ENCODE measurements around the gene RASSF9. TPM values are rescaled to one million over a fixed set of nuclear protein-coding genes. Genes with fewer than 3 reads are reported as not detected.

RASSF9 gene
- total RNA-seq, 6 experiments from 2014 or later, result 0.02 to 0.05 TPM; not detected in 4

DNA sequence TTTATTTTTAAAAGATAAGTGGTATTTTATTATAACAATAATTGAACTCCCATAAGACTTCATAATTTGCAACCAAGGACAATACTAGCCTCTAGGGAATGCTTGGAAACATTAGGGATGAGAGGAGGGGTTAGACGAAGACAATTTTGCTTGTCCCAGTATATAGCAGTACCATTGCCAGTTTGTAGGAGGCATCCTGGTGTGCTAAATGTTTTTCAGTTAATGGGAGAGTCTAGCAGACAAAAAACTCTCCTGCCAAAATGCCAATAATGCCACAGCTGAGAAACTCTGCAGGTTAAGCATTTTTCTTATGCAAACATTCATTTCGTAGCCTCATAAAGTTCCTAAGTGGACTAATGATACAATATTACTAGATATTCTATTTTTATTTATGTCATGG lies 38.1 kb downstream of the RASSF9 start:
- Mint-ChIP-seq H3K27ac (no peak overlapping the region), H3K4me1 (ENCODE audit: low read depth) (no peaks in the 10 kb centered on the region)

DNA sequence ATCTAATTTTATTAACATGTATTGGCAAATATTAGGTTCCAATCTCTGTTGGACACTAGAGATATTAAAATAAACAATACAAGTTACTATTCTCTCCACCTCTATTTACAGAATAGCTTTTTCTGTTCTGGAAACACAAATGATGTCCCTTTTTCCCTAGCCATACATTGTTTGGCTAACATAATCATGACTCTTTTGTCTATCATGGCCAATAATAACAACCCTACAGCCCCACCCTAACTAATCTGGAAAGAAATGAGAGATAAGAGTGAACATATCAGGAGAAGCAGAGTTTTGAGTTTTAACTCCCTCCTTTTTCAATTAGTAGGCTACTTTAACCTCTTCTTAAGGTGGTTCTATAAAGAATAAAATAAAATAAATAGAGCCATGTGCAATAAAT lies 40.2 kb downstream of the RASSF9 start:
- DNase-seq, result no peak
- H3K9me3 Mint-ChIP-seq, result no peaks in the 10 kb centered on the region
- H3K36me3 Mint-ChIP-seq (ENCODE audit: low read depth), result no peaks in the 10 kb centered on the region
- H3K27me3 Mint-ChIP-seq (ENCODE audit: insufficient read depth), result peaks cover 4% of the 10 kb centered on the region
- H3K4me1 Mint-ChIP-seq (ENCODE audit: low read depth), result no peaks in the 10 kb centered on the region
- H3K4me3 Mint-ChIP-seq, result no peak overlapping the region
- H3K27ac Mint-ChIP-seq, result no peak overlapping the region
- TF ChIP-seq, protein P1, sequence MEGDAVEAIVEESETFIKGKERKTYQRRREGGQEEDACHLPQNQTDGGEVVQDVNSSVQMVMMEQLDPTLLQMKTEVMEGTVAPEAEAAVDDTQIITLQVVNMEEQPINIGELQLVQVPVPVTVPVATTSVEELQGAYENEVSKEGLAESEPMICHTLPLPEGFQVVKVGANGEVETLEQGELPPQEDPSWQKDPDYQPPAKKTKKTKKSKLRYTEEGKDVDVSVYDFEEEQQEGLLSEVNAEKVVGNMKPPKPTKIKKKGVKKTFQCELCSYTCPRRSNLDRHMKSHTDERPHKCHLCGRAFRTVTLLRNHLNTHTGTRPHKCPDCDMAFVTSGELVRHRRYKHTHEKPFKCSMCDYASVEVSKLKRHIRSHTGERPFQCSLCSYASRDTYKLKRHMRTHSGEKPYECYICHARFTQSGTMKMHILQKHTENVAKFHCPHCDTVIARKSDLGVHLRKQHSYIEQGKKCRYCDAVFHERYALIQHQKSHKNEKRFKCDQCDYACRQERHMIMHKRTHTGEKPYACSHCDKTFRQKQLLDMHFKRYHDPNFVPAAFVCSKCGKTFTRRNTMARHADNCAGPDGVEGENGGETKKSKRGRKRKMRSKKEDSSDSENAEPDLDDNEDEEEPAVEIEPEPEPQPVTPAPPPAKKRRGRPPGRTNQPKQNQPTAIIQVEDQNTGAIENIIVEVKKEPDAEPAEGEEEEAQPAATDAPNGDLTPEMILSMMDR (IDR thresholded peaks at IDR 0.05), result no peak

More for the DNA sequence above, 38.1 kb downstream of the RASSF9 start:
- DNase-seq, result no peak
- H3K9me3 Mint-ChIP-seq, result no peaks in the 10 kb centered on the region
- TF ChIP-seq, protein P1 (IDR thresholded peaks at IDR 0.05), result no peak
- H3K27me3 Mint-ChIP-seq (ENCODE audit: insufficient read depth), result peaks cover 4% of the 10 kb centered on the region
- H3K4me3 Mint-ChIP-seq, result no peak overlapping the region
- no peaks in the 10 kb centered on the region for H3K36me3 Mint-ChIP-seq (ENCODE audit: low read depth)

- H3K4me1 Mint-ChIP-seq (ENCODE audit: low read depth), result no peaks in the 10 kb centered on the region
- H3K36me3 Mint-ChIP-seq (ENCODE audit: low read depth), result no peaks in the 10 kb centered on the region
- H3K27me3 Mint-ChIP-seq (ENCODE audit: insufficient read depth), result peaks cover 3% of the 10 kb centered on the region; the same call in 1 of the 2 replicates
- H3K27ac Mint-ChIP-seq, result no peak overlapping the region
- TF ChIP-seq, protein P1 (IDR thresholded peaks at IDR 0.05), result no peak
- no peak for DNase-seq
- H3K9me3 Mint-ChIP-seq, result peaks cover 4% of the 10 kb centered on the region; the same call in 1 of the 2 replicates
- no peak overlapping the region for H3K4me3 Mint-ChIP-seq
Measured at GRCh38 chr12:85794531-85794930, 41.7 kb downstream of the RASSF9 start.

DNA sequence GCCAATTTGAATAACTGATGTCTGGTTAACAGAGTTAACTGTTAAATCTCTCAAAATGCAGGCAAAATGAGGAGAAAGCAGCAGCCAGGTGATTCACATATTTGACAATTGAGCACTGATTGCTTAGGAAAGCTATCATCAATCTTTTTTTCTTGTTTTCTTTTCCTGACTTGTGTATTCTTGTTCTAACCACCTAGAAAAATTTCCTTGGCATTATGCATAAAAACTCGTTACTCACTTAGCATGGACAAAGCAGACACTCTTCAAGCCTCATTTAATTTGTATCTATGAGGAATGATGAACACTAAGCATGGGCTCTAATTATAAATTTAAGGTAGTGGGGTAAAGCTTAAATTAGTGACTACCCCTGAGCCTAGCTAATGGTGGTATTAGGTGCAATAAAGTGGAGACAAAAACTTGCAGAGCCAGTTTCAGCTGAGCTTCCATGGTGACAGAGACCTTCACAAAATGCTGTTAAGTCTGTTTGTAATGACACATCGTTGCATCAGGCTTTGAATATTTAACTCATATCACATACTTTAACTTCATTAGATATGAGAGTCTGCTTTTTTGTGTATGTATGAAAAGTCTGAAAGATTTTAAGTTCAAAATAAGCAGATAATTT lies 52.0 kb downstream of the RASSF9 start:
- Mint-ChIP-seq H3K27ac (no peak overlapping the region), H3K36me3 (ENCODE audit: low read depth) (peaks cover 4% of the 10 kb centered on the region; the same call in 1 of the 2 replicates), H3K4me1 (ENCODE audit: low read depth) (no peaks in the 10 kb centered on the region), H3K27me3 (ENCODE audit: insufficient read depth) (peaks cover 2% of the 10 kb centered on the region; the same call in 1 of the 2 replicates), H3K9me3 (peaks cover 22% of the 10 kb centered on the region), H3K4me3 (no peak overlapping the region)
- TF ChIP-seq, protein P1 (IDR thresholded peaks at IDR 0.05), result no peak
- DNase-seq, result no peak

DNA sequence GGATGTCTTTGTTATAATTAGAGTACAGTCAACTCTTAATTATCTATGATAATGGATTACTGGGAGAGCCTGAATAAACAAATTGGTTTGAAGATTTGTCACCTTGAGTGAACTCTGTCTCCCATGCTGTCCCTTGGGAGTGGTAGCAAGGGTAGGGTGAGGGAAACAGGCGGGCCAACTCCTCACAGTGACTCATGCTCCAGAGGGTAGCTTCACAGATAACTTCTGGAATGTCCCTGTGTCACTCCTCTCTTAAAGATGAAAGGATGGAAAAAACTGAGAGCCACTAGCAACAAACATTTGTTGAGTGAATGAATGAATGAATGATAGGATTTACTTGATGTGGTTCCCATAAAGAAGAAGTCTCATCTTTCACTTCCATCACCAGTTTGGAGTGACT lies 53.5 kb downstream of the RASSF9 start:
- TF ChIP-seq, protein P1 (IDR thresholded peaks at IDR 0.05), result no peak
- peaks cover 10% of the 10 kb centered on the region for H3K9me3 Mint-ChIP-seq
- DNase-seq, result no peak
- H3K36me3 Mint-ChIP-seq (ENCODE audit: low read depth), result no peaks in the 10 kb centered on the region
- H3K27ac Mint-ChIP-seq, result no peak overlapping the region
- peaks cover 2% of the 10 kb centered on the region; the same call in 1 of the 2 replicates for H3K27me3 Mint-ChIP-seq (ENCODE audit: insufficient read depth)
- no peak overlapping the region for H3K4me3 Mint-ChIP-seq
- no peaks in the 10 kb centered on the region for H3K4me1 Mint-ChIP-seq (ENCODE audit: low read depth)

Data from HFFc6 (cell line).